GM10266 (cell line): ENCODE data around the gene LIN37.
"Not testable (repeated sequence)": the region's sequence is repeated elsewhere in the genome, so short reads cannot be mapped to it uniquely, and the experiment has no call there.

Source experiments
- DNase-seq: peaks from one replicate; pipeline ENCODE4 v3.0.0; 2012; ENCODE audit errors: extremely low spot score
- TF ChIP-seq, protein P1 (sequence below): IDR thresholded peaks from 2 replicates; pipeline ENCODE4 v1.5.1; 2012; ENCODE audit warnings: mild to moderate bottlenecking, low read depth; ENCODE audit not compliant: control insufficient read depth, insufficient read depth; ENCODE audit errors: missing control alignments

The LIN37 gene

DNA sequence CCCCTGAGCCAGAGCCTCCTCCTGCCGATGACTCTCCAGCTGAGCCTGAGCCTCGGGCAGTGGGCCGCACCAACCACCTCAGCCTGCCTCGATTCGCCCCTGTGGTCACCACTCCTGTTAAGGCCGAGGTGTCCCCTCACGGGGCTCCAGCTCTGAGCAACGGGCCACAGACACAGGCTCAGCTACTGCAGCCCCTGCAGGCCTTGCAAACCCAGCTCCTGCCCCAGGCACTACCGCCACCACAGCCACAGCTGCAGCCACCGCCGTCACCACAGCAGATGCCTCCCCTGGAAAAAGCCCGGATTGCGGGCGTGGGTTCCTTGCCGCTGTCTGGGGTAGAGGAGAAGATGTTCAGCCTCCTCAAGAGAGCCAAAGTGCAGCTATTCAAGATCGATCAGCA lies 27.0 kb upstream of the LIN37 start:
- TF ChIP-seq, protein P1, sequence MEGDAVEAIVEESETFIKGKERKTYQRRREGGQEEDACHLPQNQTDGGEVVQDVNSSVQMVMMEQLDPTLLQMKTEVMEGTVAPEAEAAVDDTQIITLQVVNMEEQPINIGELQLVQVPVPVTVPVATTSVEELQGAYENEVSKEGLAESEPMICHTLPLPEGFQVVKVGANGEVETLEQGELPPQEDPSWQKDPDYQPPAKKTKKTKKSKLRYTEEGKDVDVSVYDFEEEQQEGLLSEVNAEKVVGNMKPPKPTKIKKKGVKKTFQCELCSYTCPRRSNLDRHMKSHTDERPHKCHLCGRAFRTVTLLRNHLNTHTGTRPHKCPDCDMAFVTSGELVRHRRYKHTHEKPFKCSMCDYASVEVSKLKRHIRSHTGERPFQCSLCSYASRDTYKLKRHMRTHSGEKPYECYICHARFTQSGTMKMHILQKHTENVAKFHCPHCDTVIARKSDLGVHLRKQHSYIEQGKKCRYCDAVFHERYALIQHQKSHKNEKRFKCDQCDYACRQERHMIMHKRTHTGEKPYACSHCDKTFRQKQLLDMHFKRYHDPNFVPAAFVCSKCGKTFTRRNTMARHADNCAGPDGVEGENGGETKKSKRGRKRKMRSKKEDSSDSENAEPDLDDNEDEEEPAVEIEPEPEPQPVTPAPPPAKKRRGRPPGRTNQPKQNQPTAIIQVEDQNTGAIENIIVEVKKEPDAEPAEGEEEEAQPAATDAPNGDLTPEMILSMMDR, result no peak
- no peak for DNase-seq

DNA sequence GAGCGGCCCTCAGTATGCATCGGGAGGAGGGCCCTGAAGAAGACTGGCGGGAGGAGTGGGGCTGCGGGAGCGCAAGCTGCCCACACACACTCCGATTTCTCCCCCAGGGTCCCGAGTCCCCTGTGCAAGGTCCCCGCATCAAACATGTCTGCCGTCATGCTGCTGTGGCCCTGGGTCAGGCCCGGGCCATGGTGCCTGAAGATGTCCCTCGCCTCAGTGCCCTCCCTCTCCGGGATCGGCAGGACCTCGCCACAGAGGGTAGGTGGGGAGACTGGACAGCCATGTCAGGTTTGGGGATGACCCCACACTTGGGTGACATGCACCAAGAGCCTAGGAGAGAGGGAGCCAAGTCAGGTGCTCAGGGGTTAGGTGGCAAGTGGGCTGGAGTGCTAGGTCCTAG lies 25.9 kb upstream of the LIN37 start:
- no peak for DNase-seq
- TF ChIP-seq, protein P1, result no peak

DNA sequence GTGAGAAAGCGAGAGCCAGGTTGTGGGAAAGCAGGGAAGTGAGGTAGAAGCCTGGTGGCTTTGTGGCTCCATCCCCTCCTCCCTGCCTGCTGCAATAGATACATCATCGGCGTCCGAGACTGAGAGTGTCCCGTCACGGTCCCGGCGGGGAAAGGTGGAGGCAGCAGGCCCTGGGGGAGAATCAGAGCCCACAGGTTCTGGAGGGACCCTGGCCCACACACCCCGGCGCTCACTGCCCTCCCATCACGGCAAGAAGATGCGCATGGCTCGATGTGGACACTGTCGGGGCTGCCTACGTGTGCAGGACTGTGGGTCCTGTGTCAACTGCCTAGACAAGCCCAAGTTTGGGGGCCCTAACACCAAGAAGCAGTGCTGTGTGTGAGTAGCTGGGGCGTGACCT lies 25.5 kb upstream of the LIN37 start:
- DNase-seq, result no peak
- TF ChIP-seq, protein P1, result no peak

DNA sequence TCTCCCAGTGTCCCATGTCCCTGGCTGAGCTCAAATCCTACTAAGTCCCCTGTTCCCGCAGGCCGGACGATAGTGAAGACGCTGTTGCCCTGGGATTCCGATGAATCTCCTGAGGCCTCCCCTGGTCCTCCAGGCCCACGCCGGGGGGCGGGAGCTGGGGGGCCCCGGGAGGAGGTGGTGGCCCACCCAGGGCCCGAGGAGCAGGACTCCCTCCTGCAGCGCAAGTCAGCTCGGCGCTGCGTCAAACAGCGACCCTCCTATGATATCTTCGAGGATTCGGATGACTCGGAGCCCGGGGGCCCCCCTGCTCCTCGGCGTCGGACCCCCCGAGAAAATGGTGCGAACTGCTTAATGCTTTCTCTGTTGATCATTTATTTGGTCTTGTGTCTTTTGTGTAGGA lies 24.7 kb upstream of the LIN37 start:
- TF ChIP-seq, protein P1, result no peak
- DNase-seq, result no peak

DNA sequence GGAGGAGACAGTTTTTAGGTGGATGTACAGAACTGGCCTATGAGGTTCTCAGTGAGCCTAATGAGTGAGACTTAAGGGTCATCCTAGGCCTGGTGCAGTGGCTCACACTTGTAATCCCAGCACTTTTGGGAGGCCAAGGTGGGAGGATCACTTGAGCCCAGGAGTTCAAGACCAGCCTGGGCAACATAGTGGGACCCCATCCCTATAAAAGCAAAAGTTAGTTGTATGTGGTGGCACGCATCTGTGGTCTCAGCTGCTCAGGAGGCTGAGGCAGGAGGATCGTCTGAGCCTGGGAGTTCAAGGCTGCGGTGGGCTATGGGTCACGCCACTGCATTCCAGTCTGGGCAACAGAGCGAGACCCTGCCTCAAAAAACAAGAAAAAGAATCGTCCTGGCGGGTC lies 24.2 kb upstream of the LIN37 start:
- not testable (repeated sequence) for DNase-seq

DNA sequence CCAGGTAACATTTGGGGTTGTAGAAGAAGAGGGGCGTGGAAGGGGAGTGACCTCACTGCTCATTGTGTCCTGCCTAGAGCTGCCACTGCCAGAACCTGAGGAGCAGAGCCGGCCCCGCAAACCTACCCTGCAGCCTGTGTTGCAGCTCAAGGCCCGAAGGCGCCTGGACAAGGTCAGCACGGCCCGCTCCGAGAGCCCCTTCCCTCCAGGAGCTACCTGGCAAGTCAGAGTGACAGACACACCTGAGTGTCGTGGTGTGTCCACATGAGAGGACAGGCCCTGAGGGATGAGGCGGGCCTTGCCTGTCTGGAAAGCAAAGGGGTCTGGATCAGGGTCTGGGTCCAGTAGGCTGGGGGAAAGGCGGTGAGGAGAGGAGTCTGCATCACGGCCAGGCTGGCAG lies 23.8 kb upstream of the LIN37 start:
- DNase-seq, result no peak
- TF ChIP-seq, protein P1, result no peak

DNA sequence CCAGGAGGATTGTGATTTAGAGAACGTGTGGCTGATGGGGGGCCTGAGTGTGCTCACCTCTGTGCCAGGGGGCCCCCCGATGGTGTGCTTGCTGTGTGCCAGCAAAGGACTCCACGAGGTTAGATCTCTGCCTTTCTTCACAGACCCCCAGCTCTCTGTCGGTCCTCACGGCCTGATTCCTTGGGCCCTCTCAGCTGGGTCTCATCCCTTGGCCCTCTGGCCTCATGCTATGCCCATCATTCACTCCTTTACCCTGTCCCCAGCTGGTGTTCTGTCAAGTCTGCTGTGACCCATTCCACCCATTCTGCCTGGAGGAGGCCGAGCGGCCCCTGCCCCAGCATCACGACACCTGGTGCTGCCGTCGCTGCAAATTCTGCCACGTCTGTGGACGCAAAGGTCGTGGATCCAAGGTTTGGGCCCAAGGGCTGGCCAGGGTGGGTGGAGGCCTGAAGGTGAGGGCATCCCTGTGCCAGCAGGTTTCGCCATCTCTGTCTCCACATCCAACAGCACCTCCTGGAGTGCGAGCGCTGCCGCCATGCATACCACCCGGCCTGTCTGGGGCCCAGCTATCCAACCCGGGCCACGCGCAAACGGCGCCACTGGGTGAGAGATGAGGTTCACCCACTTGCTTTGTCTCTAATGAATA lies 23.0 kb upstream of the LIN37 start:
- DNase-seq, result no peak
- TF ChIP-seq, protein P1, result no peak
